Measurements from ENCODE around the gene MYO5B.

DNA sequence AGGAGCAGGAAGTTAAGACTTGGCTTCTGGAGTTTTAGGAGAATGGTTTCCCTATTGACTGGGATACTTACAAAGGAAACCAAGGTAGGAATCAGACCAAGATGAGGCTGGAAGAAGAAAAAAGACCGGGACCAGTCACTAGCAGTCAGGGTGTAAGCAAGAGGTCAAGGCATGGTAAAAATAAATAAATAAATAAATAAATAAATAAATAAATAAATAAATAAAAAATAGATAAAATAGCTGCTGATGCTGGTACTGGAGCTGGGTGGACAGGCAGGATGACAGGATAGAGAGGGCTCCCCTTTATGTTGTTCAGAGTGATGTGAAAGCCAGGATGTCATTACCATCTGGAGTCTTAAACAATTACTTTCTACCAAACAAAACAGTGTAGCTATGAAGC, 89.9 kb downstream of the MYO5B start:
- TF ChIP-seq, protein P1, sequence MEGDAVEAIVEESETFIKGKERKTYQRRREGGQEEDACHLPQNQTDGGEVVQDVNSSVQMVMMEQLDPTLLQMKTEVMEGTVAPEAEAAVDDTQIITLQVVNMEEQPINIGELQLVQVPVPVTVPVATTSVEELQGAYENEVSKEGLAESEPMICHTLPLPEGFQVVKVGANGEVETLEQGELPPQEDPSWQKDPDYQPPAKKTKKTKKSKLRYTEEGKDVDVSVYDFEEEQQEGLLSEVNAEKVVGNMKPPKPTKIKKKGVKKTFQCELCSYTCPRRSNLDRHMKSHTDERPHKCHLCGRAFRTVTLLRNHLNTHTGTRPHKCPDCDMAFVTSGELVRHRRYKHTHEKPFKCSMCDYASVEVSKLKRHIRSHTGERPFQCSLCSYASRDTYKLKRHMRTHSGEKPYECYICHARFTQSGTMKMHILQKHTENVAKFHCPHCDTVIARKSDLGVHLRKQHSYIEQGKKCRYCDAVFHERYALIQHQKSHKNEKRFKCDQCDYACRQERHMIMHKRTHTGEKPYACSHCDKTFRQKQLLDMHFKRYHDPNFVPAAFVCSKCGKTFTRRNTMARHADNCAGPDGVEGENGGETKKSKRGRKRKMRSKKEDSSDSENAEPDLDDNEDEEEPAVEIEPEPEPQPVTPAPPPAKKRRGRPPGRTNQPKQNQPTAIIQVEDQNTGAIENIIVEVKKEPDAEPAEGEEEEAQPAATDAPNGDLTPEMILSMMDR (IDR thresholded peaks at IDR 0.05 in 2 of 3, conservative IDR thresholded peaks at IDR 0.05 in 1 of 3; ENCODE audit: borderline replicate concordance in 1 of 3, insufficient read depth in 1 of 3, low read depth in 2 of 3, low read length in 2 of 3), result no peak
- TF ChIP-seq POLR2A (IDR thresholded peaks at IDR 0.05; ENCODE audit: borderline replicate concordance, extremely low read depth, insufficient read depth, insufficient read length) (no peak), TCF7L2 (IDR thresholded peaks at IDR 0.05; ENCODE audit: borderline replicate concordance, extremely low read depth, insufficient read depth, insufficient read length) (no peak), ZNF274 (IDR thresholded peaks at IDR 0.05; ENCODE audit: low read depth, low read length) (no peak), SP1 (IDR thresholded peaks at IDR 0.05; ENCODE audit: low read depth) (no peak), EZH2phosphoT487 (IDR thresholded peaks at IDR 0.05; ENCODE audit: borderline replicate concordance) (no peak), ZFX (IDR thresholded peaks at IDR 0.05) (no peak)
